ES-I3 (cell line): Measurements from ENCODE around the gene GASK1A.

Experiments
- H3K36me3 ChIP-seq: 2 replicates; pipeline ENCODE4 v1.6.1; 2013; ENCODE audit warnings: mild to moderate bottlenecking, low read length, control low read depth, moderate library complexity; ENCODE audit not compliant: insufficient read depth
- H3K4me1 ChIP-seq: 2 replicates; pipeline ENCODE4 v1.6.1; 2013; ENCODE audit warnings: mild to moderate bottlenecking, control low read depth, low read length; ENCODE audit not compliant: insufficient read depth
- H3K9ac ChIP-seq: 2 replicates; pipeline ENCODE4 v1.6.1; 2013; ENCODE audit warnings: low read depth, mild to moderate bottlenecking, low read length, moderate library complexity
- H3K9me3 ChIP-seq: 2 replicates; pipeline ENCODE4 v1.6.1; 2013; ENCODE audit warnings: mild to moderate bottlenecking, low read length, moderate library complexity; ENCODE audit not compliant: control insufficient read depth, insufficient read depth

Gene GASK1A

GRCh38 chr3:42996021-42996420 lies 16.9 kb downstream of the GASK1A start:
- Histone ChIP-seq H3K4me1 (peaks cover 3% of the 10 kb centered on the region; the same call in 1 of the 2 replicates), H3K9me3 (no peaks in the 10 kb centered on the region), H3K36me3 (no peaks in the 10 kb centered on the region)

GRCh38 chr3:42996633-42997075 lies 17.5 kb downstream of the GASK1A start:
- Histone ChIP-seq H3K9ac (no peak overlapping the region), H3K4me1 (peaks cover 2% of the 10 kb centered on the region; the same call in 1 of the 2 replicates), H3K36me3 (no peaks in the 10 kb centered on the region), H3K9me3 (no peaks in the 10 kb centered on the region)

More at GRCh38 chr3:42996021-42996420, 16.9 kb downstream of the GASK1A start:
- H3K9ac ChIP-seq: no peak overlapping the region

GRCh38 chr3:42999212-42999611 lies 20.1 kb downstream of the GASK1A start:
- H3K9me3 ChIP-seq: no peaks in the 10 kb centered on the region
- H3K9ac ChIP-seq: no peak overlapping the region
- no peaks in the 10 kb centered on the region; the same call in 1 of the 2 replicates for H3K4me1 ChIP-seq
- H3K36me3 ChIP-seq: no peaks in the 10 kb centered on the region

- Histone ChIP-seq H3K9me3 (no peaks in the 10 kb centered on the region), H3K36me3 (no peaks in the 10 kb centered on the region), H3K9ac (no peak overlapping the region), H3K4me1 (no peaks in the 10 kb centered on the region; the same call in 1 of the 2 replicates)
These were observed 20.5 kb downstream of the GASK1A start for GRCh38 chr3:42999632-43000031.

GRCh38 chr3:43000387-43000786 lies 21.3 kb downstream of the GASK1A start:
- H3K9ac ChIP-seq: no peak overlapping the region
- H3K4me1 ChIP-seq: no peaks in the 10 kb centered on the region; the same call in 1 of the 2 replicates
- no peaks in the 10 kb centered on the region for H3K36me3 ChIP-seq
- H3K9me3 ChIP-seq: no peaks in the 10 kb centered on the region

GRCh38 chr3:43001094-43001553 lies 22.0 kb downstream of the GASK1A start:
- Histone ChIP-seq H3K9ac (no peak overlapping the region), H3K4me1 (no peaks in the 10 kb centered on the region; the same call in 1 of the 2 replicates), H3K9me3 (no peaks in the 10 kb centered on the region), H3K36me3 (no peaks in the 10 kb centered on the region)

GRCh38 chr3:43001556-43002121 lies 22.5 kb downstream of the GASK1A start:
- no peaks in the 10 kb centered on the region; the same call in 1 of the 2 replicates for H3K4me1 ChIP-seq
- no peaks in the 10 kb centered on the region for H3K36me3 ChIP-seq
- H3K9ac ChIP-seq: no peak overlapping the region
- H3K9me3 ChIP-seq: no peaks in the 10 kb centered on the region

- no peaks in the 10 kb centered on the region; the same call in 1 of the 2 replicates for H3K4me1 ChIP-seq
- no peaks in the 10 kb centered on the region for H3K9me3 ChIP-seq
- no peaks in the 10 kb centered on the region for H3K36me3 ChIP-seq
- H3K9ac ChIP-seq: no peak overlapping the region
These were observed 25.2 kb downstream of the GASK1A start for GRCh38 chr3:43004282-43004681.

GRCh38 chr3:43005253-43005652 lies 26.1 kb downstream of the GASK1A start:
- H3K36me3 ChIP-seq: no peaks in the 10 kb centered on the region
- no peaks in the 10 kb centered on the region for H3K9me3 ChIP-seq
- H3K9ac ChIP-seq: no peak overlapping the region
- no peaks in the 10 kb centered on the region; the same call in 1 of the 2 replicates for H3K4me1 ChIP-seq

- Histone ChIP-seq H3K9ac (no peak overlapping the region), H3K4me1 (no peaks in the 10 kb centered on the region; the same call in 1 of the 2 replicates), H3K9me3 (no peaks in the 10 kb centered on the region), H3K36me3 (no peaks in the 10 kb centered on the region)
These were observed 26.9 kb downstream of the GASK1A start for GRCh38 chr3:43005981-43006380.

GRCh38 chr3:43006825-43007224 lies 27.7 kb downstream of the GASK1A start:
- H3K36me3 ChIP-seq: no peaks in the 10 kb centered on the region
- no peaks in the 10 kb centered on the region for H3K9me3 ChIP-seq
- no peaks in the 10 kb centered on the region for H3K4me1 ChIP-seq
- H3K9ac ChIP-seq: no peak overlapping the region

GRCh38 chr3:43009547-43009946 lies 30.4 kb downstream of the GASK1A start:
- Histone ChIP-seq H3K36me3 (no peaks in the 10 kb centered on the region), H3K9ac (no peak overlapping the region), H3K9me3 (no peaks in the 10 kb centered on the region), H3K4me1 (no peaks in the 10 kb centered on the region)

GRCh38 chr3:43010638-43011037 lies 31.5 kb downstream of the GASK1A start:
- Histone ChIP-seq H3K4me1 (no peaks in the 10 kb centered on the region), H3K9ac (no peak overlapping the region), H3K9me3 (no peaks in the 10 kb centered on the region), H3K36me3 (no peaks in the 10 kb centered on the region)

- no peak overlapping the region for H3K9ac ChIP-seq
- H3K4me1 ChIP-seq: no peaks in the 10 kb centered on the region
- no peaks in the 10 kb centered on the region for H3K36me3 ChIP-seq
- no peaks in the 10 kb centered on the region for H3K9me3 ChIP-seq
These were observed 32.5 kb downstream of the GASK1A start for GRCh38 chr3:43011638-43012037.

GRCh38 chr3:43012174-43012573 lies 33.1 kb downstream of the GASK1A start:
- no peak overlapping the region for H3K9ac ChIP-seq
- no peaks in the 10 kb centered on the region for H3K36me3 ChIP-seq
- H3K4me1 ChIP-seq: no peaks in the 10 kb centered on the region
- peaks cover 1% of the 10 kb centered on the region; the same call in 1 of the 2 replicates for H3K9me3 ChIP-seq
